Osteoblast (primary cell): Measurements from ENCODE around the gene GSS. TPM values are rescaled to one million over a fixed set of nuclear protein-coding genes. Genes with fewer than 3 reads are reported as not detected.

Experiments used
- DNase-seq: peaks from one replicate; pipeline ENCODE4 v3.0.0; 2011; ENCODE audit warnings: low spot score, mixed read lengths; ENCODE audit not compliant: insufficient read length; ENCODE audit errors: missing footprints
- H2AFZ ChIP-seq: 2 replicates; pipeline ENCODE4 v1.6.0; 2011; ENCODE audit warnings: mild to moderate bottlenecking, low read length
- H3K27ac ChIP-seq: 2 replicates; pipeline ENCODE4 v1.5.1; 2011; ENCODE audit warnings: mild to moderate bottlenecking, low read depth, low read length, moderate library complexity
- H3K27me3 ChIP-seq: 2 replicates; pipeline ENCODE4 v1.6.0; 2012; ENCODE audit warnings: mild to moderate bottlenecking, control low read depth, inconsistent platforms, low read length, moderate library complexity; ENCODE audit not compliant: insufficient read depth
- H3K36me3 ChIP-seq: 2 replicates; pipeline ENCODE4 v1.5.1; 2011; ENCODE audit warnings: mild to moderate bottlenecking, low read length, control low read depth, moderate library complexity; ENCODE audit not compliant: insufficient read depth
- H3K4me1 ChIP-seq: 2 replicates; pipeline ENCODE4 v1.5.1; 2011; ENCODE audit warnings: mild to moderate bottlenecking, low read length, control low read depth, moderate library complexity; ENCODE audit not compliant: insufficient read depth
- H3K4me2 ChIP-seq: 2 replicates; pipeline ENCODE4 v1.6.0; 2011; ENCODE audit warnings: mild to moderate bottlenecking, low read length; ENCODE audit not compliant: insufficient read depth
- H3K4me3 ChIP-seq: fragments of 200-600 bp; sonication (generic); 3 replicates; pipeline ENCODE4 v1.5.1; 2012; ENCODE audit warnings: mild to moderate bottlenecking, low read length, inconsistent platforms; ENCODE audit not compliant: insufficient read depth
- H3K79me2 ChIP-seq: 2 replicates; pipeline ENCODE4 v1.6.0; 2012; ENCODE audit warnings: mild to moderate bottlenecking, low read length, control low read depth, inconsistent platforms; ENCODE audit not compliant: insufficient read depth
- H3K9me3 ChIP-seq: 2 replicates; pipeline ENCODE4 v1.5.1; 2011; ENCODE audit warnings: low read depth, low read length, control low read depth
- H4K20me1 ChIP-seq: 2 replicates; pipeline ENCODE4 v1.6.0; 2012; ENCODE audit warnings: mild to moderate bottlenecking, low read length, control low read depth; ENCODE audit not compliant: insufficient read depth
- CTCF ChIP-seq: IDR thresholded peaks from 2 replicates; pipeline ENCODE4 v1.5.1; 2011; ENCODE audit warnings: mild to moderate bottlenecking, low read depth, low read length, moderate library complexity; ENCODE audit errors: extremely low read depth
- total RNA-seq: library from RNA; depleted of rRNA; stranded (reverse); fragments of >200 nt; gene quantifications from 2 replicates; pipeline ENCODE4 v1.2.3, GENCODE V29; 2012

Gene GSS
- total RNA-seq, 1 donor = 54.6 TPM

DNA sequence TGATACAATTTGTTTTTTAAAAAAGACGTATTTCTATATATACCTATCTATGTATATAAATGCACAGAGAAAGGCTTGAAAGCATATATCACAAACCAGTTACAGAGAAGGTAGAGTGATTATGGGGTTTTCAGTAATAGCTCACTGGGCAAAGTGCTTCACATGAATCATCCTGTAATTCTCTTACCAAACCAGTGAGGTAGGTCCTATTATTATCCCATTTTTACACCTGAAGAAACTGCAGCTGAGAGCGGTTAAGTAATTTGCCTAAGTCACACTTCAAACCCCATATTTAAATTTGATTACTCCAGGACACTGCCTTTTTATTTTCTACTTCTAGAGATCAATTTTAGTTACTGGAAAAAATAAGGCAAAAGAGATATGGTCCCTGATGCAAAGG is 4.4 kb downstream of the GSS start:
- Histone ChIP-seq H3K27me3 (no peaks in the 10 kb centered on the region), H3K4me1 (peaks cover 24% of the 10 kb centered on the region), H3K79me2 (peaks cover 30% of the 10 kb centered on the region), H3K4me2 (no peak overlapping the region), H3K4me3 (no peak overlapping the region), H2AFZ (no peak overlapping the region), H3K27ac (no peak overlapping the region), H4K20me1 (no peaks in the 10 kb centered on the region), H3K9me3 (no peaks in the 10 kb centered on the region), H3K36me3 (peaks cover 17% of the 10 kb centered on the region)
- no peak for TF ChIP-seq CTCF
- no peak for DNase-seq

- Histone ChIP-seq H3K27me3 (no peaks in the 10 kb centered on the region), H2AFZ (no peak overlapping the region), H4K20me1 (no peaks in the 10 kb centered on the region), H3K4me2 (no peak overlapping the region), H3K4me3 (no peak overlapping the region), H3K27ac (no peak overlapping the region), H3K79me2 (peaks cover 20% of the 10 kb centered on the region), H3K36me3 (peaks cover 33% of the 10 kb centered on the region), H3K9me3 (no peaks in the 10 kb centered on the region), H3K4me1 (peaks cover 13% of the 10 kb centered on the region)
- DNase-seq = no peak
- no peak for TF ChIP-seq CTCF
Measured at GRCh38 chr20:34949120-34949519, 6.5 kb downstream of the GSS start.

DNA sequence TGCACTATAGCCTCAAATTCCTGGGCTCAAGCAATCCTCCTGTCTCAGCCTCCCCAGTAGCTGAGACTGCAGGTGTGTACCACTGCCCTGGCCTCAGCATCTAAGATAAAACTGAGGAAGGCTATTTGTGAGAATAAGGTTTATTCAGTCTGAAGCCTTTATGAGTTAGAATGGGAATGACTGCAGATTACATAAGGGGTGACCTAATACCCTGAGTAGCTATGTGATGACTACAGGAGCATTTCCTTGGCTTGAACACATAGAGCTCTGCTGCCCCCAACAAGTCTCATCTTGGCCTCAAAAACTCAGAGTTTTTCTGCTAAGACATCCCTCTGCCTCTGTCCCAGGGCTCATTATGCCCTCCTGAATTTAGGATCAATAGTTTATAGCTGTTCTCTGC is 7.6 kb downstream of the GSS start:
- peaks cover 43% of the 10 kb centered on the region for H3K36me3 ChIP-seq
- TF ChIP-seq CTCF = peak; percentile 43
- H3K4me1 ChIP-seq = peaks cover 12% of the 10 kb centered on the region
- H3K27ac ChIP-seq = no peak overlapping the region
- no peak overlapping the region for H3K4me3 ChIP-seq
- H3K79me2 ChIP-seq = peaks cover 11% of the 10 kb centered on the region
- no peak overlapping the region for H3K4me2 ChIP-seq
- no peak overlapping the region for H2AFZ ChIP-seq
- no peaks in the 10 kb centered on the region for H3K9me3 ChIP-seq
- H4K20me1 ChIP-seq = no peaks in the 10 kb centered on the region
- peak; percentile 91 for DNase-seq
- no peaks in the 10 kb centered on the region for H3K27me3 ChIP-seq

DNA sequence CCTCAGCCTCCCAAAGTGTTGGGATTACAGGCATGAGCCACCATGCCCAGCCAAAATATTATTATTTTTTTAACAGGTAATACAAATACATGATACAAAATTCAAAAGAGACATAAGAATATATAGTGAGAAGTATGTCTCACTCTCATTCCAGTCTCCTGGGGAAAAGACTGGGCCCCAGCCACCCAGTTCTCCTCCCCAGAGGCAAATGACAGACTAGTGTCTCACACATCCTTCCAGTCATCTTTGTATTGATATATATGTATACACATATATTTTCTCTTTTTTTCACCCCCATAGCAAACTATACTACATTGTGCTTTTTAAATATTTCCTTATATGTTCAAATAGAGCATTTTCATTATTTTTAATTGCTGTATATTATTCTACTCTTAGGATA is 8.3 kb downstream of the GSS start:
- DNase-seq = no peak

More for the DNA sequence above, 8.3 kb downstream of the GSS start:
- Histone ChIP-seq H3K9me3 (no peaks in the 10 kb centered on the region), H3K27ac (no peak overlapping the region), H3K4me1 (peaks cover 7% of the 10 kb centered on the region), H4K20me1 (no peaks in the 10 kb centered on the region), H3K36me3 (peaks cover 50% of the 10 kb centered on the region), H3K4me3 (no peak overlapping the region), H2AFZ (no peak overlapping the region), H3K79me2 (peaks cover 6% of the 10 kb centered on the region), H3K4me2 (no peak overlapping the region), H3K27me3 (no peaks in the 10 kb centered on the region)
- TF ChIP-seq CTCF = no peak
